Gastrocnemius medialis (tissue), 4 donors: ENCODE measurements around the gene KIDINS220. TPM values are rescaled to one million over a fixed set of nuclear protein-coding genes. Genes with fewer than 3 reads are reported as not detected.

Experiments used
- ATAC-seq, 2 donors: fragments of 150-250 bp; one replicate each; pipeline ENCODE4 v1.9.1; 2016
- DNase-seq, 2 donors: peaks; one replicate each; pipeline ENCODE4 v3.0.0-alpha.2; 2019
- H3K27ac ChIP-seq, 4 donors: fragments of 200-600 bp; sonication (generic); 1 replicate in 1 of 4; 2 replicates in 3 of 4; pipeline ENCODE4 v1.5.1; 2016 to 2018; ENCODE audit warnings: mild to moderate bottlenecking in 2 of 4, moderate library complexity in 1 of 4
- H3K27me3 ChIP-seq, 3 donors: fragments of 200-600 bp; sonication (generic) in 2 of 3; 1 replicate in 1 of 3; 2 replicates in 2 of 3; pipeline versions ENCODE4 v1.5.1 to v1.6.0; 2016 to 2019; ENCODE audit warnings: mild to moderate bottlenecking in 1 of 3, moderate library complexity in 1 of 3
- H3K36me3 ChIP-seq, 2 donors: fragments of 200-600 bp; sonication (generic) in 1 of 2; one replicate each; pipeline ENCODE4 v1.5.1; 2017 to 2018
- H3K4me1 ChIP-seq, 2 donors: fragments of 200-600 bp; sonication (generic) in 1 of 2; one replicate each; pipeline ENCODE4 v1.5.1; 2016 to 2017; ENCODE audit warnings: mild to moderate bottlenecking in 2 of 2
- H3K4me3 ChIP-seq, 4 donors: fragments of 200-600 bp; sonication (generic) in 3 of 4; 1 replicate in 1 of 4; 2 replicates in 3 of 4; pipeline ENCODE4 v1.5.1; 2016 to 2019; ENCODE audit warnings: mild to moderate bottlenecking in 2 of 4
- H3K9me3 ChIP-seq, 3 donors: fragments of 200-600 bp; sonication (generic) in 2 of 3; 1 replicate in 1 of 3; 2 replicates in 2 of 3; pipeline ENCODE4 v1.5.1; 2016 to 2019
- POLR2A ChIP-seq, 2 donors: fragments of 450-650 bp; IDR thresholded peaks; one replicate each; pipeline ENCODE4 v1.6.1; 2017; ENCODE audit warnings: antibody characterized with exemption in 2 of 2, mild to moderate bottlenecking in 2 of 2, moderate library complexity in 2 of 2
- in situ Hi-C, 4 donors: fragments of 200-750 bp; cut with MboI; loops; one replicate each; pipeline versions ENCODE4 v1.15.0 to v1.8.0; 2017; ENCODE audit warnings: low sequenced_read_pairs in 4 of 4
- intact Hi-C: fragments of 100-400 bp; cut with DNase I; formaldehyde crosslinking; loops from one replicate; pipeline ENCODE4 v1.15.1; 2023; ENCODE audit warnings: low total_unique reads
- total RNA-seq, 4 donors: library from RNA; depleted of rRNA; stranded (reverse); fragments of >200 nt; gene quantifications; one replicate each; pipeline versions ENCODE4 v1.1.0 to v1.2.3, GENCODE V29; 2016
- TF ChIP-seq, protein P1 (sequence below), 5 experiments: fragments of 450-650 bp in 3 of 5; fragments of 200-600 bp in 2 of 5; sonication (generic) in 2 of 5; IDR thresholded peaks in 4 of 5; conservative IDR thresholded peaks in 1 of 5; 1 replicate in 4 of 5; 2 replicates in 1 of 5; pipeline ENCODE4 v1.5.1; 2016 to 2019; ENCODE audit warnings: antibody characterized with exemption in 5 of 5, mild to moderate bottlenecking in 3 of 5, moderate library complexity in 3 of 5

Gene KIDINS220
- total RNA-seq, 4 donors from 2014 or later = 57.8 to 78.9 (median 59.1) TPM

DNA sequence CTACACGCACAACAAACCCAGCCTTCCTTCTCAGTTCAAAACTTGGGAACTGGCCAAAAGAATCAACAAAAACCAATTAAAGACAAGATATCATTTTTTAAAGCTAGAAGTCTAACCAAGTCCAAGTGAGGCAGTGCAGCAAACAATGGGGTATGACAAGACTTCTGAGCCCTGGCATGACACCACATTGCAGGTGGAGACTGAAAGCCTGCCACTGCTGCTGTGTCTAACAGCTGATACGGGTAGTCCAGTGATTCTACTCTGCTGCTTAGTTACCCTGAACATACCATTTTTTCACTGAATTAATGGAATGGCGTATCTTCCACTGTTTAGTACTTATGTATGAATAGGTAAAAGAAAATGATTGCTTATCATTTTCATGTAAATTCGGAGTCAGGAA is 47.4 kb upstream of the KIDINS220 start:
- Histone ChIP-seq H3K4me3 (no peak overlapping the region), H3K9me3 (no peaks in the 10 kb centered on the region), H3K27ac (no peak overlapping the region), H3K27me3 (no peaks in the 10 kb centered on the region), H3K4me1 (peaks cover 5 to 11% of the 10 kb centered on the region in 2 donors), H3K36me3 (no peaks in the 10 kb centered on the region)
- no peak for DNase-seq
- in situ Hi-C loops = no loop called here
- no peak for ATAC-seq
- intact Hi-C loops = no loop called here
- TF ChIP-seq POLR2A (IDR thresholded peaks at IDR 0.05) = no peak
- TF ChIP-seq, protein P1, sequence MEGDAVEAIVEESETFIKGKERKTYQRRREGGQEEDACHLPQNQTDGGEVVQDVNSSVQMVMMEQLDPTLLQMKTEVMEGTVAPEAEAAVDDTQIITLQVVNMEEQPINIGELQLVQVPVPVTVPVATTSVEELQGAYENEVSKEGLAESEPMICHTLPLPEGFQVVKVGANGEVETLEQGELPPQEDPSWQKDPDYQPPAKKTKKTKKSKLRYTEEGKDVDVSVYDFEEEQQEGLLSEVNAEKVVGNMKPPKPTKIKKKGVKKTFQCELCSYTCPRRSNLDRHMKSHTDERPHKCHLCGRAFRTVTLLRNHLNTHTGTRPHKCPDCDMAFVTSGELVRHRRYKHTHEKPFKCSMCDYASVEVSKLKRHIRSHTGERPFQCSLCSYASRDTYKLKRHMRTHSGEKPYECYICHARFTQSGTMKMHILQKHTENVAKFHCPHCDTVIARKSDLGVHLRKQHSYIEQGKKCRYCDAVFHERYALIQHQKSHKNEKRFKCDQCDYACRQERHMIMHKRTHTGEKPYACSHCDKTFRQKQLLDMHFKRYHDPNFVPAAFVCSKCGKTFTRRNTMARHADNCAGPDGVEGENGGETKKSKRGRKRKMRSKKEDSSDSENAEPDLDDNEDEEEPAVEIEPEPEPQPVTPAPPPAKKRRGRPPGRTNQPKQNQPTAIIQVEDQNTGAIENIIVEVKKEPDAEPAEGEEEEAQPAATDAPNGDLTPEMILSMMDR (IDR thresholded peaks at IDR 0.05 in 4 of 5, conservative IDR thresholded peaks at IDR 0.05 in 1 of 5) = no peak

DNA sequence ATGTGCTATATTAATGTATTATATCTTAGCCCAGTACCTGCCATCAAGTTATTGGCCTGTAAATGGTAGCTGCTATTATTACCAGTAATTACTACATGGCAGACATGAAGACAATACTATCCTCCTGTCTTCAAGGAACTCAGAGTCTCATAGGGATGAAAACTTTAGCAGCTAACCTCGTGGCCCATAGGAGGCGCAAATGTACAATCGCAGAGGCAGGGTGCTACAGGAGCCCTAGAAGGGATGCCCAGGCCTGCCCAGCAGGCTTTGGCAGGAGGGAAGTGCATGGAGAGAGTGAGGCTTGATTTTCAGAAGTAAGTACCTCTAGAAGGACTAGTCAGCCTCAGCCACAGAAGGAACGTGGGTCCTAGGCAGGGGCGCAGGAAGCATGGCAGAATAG is 44.7 kb upstream of the KIDINS220 start:
- TF ChIP-seq POLR2A (IDR thresholded peaks at IDR 0.05) = no peak
- TF ChIP-seq, protein P1 (IDR thresholded peaks at IDR 0.05 in 4 of 5, conservative IDR thresholded peaks at IDR 0.05 in 1 of 5) = no peak
- no peaks in the 10 kb centered on the region for H3K9me3 ChIP-seq
- no peaks in the 10 kb centered on the region for H3K36me3 ChIP-seq
- in situ Hi-C loops = no loop called here
- no peak for ATAC-seq
- H3K4me1 ChIP-seq = peaks cover 5 to 11% of the 10 kb centered on the region in 2 donors
- H3K27me3 ChIP-seq = no peaks in the 10 kb centered on the region
- intact Hi-C loops = no loop called here
- no peak overlapping the region for H3K4me3 ChIP-seq
- DNase-seq = no peak
- no peak overlapping the region for H3K27ac ChIP-seq

DNA sequence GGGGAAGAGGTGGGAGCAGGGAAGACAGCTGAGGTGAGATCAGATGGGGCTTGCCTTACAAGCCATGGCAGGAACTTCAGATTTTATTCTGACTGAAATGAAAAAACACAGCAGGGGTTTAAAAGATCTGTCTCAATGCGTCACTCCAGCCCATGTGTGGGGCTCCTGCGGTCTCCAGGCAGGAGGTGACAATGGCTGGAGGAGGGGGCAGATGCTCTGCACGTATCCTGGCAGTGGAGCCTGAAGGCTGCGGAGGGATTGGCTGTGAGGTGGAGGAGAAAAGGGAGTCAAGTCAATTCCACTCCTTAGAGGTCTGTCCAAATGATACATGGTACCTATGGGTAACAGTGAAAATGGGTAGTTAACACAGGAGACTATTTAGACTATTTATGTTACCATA is 40.5 kb upstream of the KIDINS220 start:
- Histone ChIP-seq H3K4me1 (no peaks in the 10 kb centered on the region), H3K27me3 (no peaks in the 10 kb centered on the region), H3K36me3 (no peaks in the 10 kb centered on the region), H3K4me3 (no peak overlapping the region), H3K27ac (no peak overlapping the region), H3K9me3 (no peaks in the 10 kb centered on the region)
- no peak for ATAC-seq
- intact Hi-C loops (no loop called here), in situ Hi-C loops (loop anchor here in 2 of 4 donors (10.0 kb wide), 1 partner anchor 257 kb away; no protein-coding TSS in a partner anchor)
- TF ChIP-seq POLR2A (IDR thresholded peaks at IDR 0.05) = no peak
- TF ChIP-seq, protein P1 (IDR thresholded peaks at IDR 0.05 in 4 of 5, conservative IDR thresholded peaks at IDR 0.05 in 1 of 5) = no peak
- no peak for DNase-seq

DNA sequence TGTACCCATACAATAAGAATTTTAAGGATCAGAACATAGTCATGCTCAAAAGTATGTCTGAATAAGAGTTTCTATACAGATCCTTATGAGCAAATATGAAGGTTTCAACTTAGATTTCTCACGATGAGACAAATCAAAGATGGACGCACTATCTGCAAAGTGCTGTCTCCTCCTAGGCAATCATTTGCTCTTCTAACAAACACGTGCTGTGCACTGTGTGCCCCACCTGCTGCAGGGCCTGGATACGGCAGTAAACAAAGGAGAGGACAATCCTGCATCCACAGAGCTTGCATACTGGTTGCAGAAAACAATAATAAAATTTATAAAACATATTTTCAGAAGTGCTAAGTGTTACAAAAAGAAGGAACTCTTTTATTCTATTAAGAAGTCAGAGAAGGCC is 39.9 kb upstream of the KIDINS220 start:
- no peaks in the 10 kb centered on the region for H3K27me3 ChIP-seq
- in situ Hi-C loops (loop anchor here in 2 of 4 donors (10.0 kb wide), 1 partner anchor 257 kb away; no protein-coding TSS in a partner anchor), intact Hi-C loops (no loop called here)
- no peaks in the 10 kb centered on the region for H3K36me3 ChIP-seq
- no peak overlapping the region for H3K27ac ChIP-seq
- DNase-seq (no peak), ATAC-seq (no peak)
- H3K4me3 ChIP-seq = no peak overlapping the region
- TF ChIP-seq, protein P1 (IDR thresholded peaks at IDR 0.05 in 4 of 5, conservative IDR thresholded peaks at IDR 0.05 in 1 of 5) = no peak
- no peak for TF ChIP-seq POLR2A (IDR thresholded peaks at IDR 0.05)
- H3K4me1 ChIP-seq = no peaks in the 10 kb centered on the region
- H3K9me3 ChIP-seq = no peaks in the 10 kb centered on the region

DNA sequence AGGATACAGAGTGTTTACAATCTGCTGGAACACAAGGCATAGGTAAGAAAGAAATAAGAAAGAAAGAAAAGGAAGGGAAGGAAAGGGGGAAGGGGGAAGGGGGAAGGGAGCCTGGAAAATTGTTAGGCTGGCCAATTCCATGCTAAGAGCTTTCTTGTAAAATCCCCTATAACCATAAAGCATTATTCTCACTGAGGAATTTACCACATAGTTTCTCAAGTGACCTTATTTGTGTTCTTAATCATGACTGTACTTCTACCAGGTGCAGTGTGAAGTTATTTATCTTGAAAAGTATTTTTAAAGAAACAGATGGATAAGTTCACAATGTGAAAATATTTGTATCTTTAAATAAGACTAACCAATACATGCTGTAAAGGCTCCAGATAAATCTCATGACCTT is 39.2 kb upstream of the KIDINS220 start:
- DNase-seq = no peak
- Histone ChIP-seq H3K27me3 (no peaks in the 10 kb centered on the region), H3K4me1 (no peaks in the 10 kb centered on the region), H3K27ac (no peak overlapping the region), H3K9me3 (no peaks in the 10 kb centered on the region), H3K36me3 (no peaks in the 10 kb centered on the region), H3K4me3 (no peak overlapping the region)
- intact Hi-C loops = no loop called here
- TF ChIP-seq POLR2A (IDR thresholded peaks at IDR 0.05) = no peak
- TF ChIP-seq, protein P1 (IDR thresholded peaks at IDR 0.05 in 4 of 5, conservative IDR thresholded peaks at IDR 0.05 in 1 of 5) = no peak
- in situ Hi-C loops = loop anchor here in 2 of 4 donors (10.0 kb wide), 1 partner anchor 258 kb away; no protein-coding TSS in a partner anchor
- no peak for ATAC-seq
